Activated CD4-positive, alpha-beta T cell treated with anti-CD3 and anti-CD28 coated beads, Interleukin-10, Interleukin-2, amounts not matched to agents 100 ng/mL and 50 ng/mL, durations not matched to agents 16 hours and 8 hours (primary cell): Measurements from ENCODE around the gene PDSS1.
A peak's percentile ranks its signal among the peaks of the same experiment; 100 is the strongest.
"Not testable (repeated sequence)": the region's sequence is repeated elsewhere in the genome, so short reads cannot be mapped to it uniquely, and the experiment has no call there.

Experiments
- DNase-seq: peaks from one replicate; pipeline ENCODE4 v3.0.0-alpha.2; 2020

The PDSS1 gene

GRCh38 chr10:26743091-26743490 is 45.6 kb downstream of the PDSS1 start:
- DNase-seq = no peak

GRCh38 chr10:26743841-26744240 is 46.3 kb downstream of the PDSS1 start:
- DNase-seq = no peak

GRCh38 chr10:26746061-26746460 is 48.6 kb downstream of the PDSS1 start:
- no peak for DNase-seq

- DNase-seq = no peak
Observed at GRCh38 chr10:26755443-26755903, 58.0 kb downstream of the PDSS1 start.

GRCh38 chr10:26759008-26759407 is 61.5 kb downstream of the PDSS1 start:
- no peak for DNase-seq

- DNase-seq = no peak
Observed at GRCh38 chr10:26765549-26765948, 68.0 kb downstream of the PDSS1 start.

- no peak for DNase-seq
Observed at GRCh38 chr10:26770069-26770468, 72.6 kb downstream of the PDSS1 start.

GRCh38 chr10:26773633-26774032 is 76.1 kb downstream of the PDSS1 start:
- DNase-seq = no peak

- no peak for DNase-seq
Observed at GRCh38 chr10:26776258-26776657, 78.8 kb downstream of the PDSS1 start.

- DNase-seq = no peak
Observed at GRCh38 chr10:26777686-26778085, 80.2 kb downstream of the PDSS1 start.

GRCh38 chr10:26779176-26779860 is 81.8 kb downstream of the PDSS1 start:
- DNase-seq = no peak

- no peak for DNase-seq
Observed at GRCh38 chr10:26780106-26780792, 82.7 kb downstream of the PDSS1 start.

GRCh38 chr10:26780793-26781601 is 83.5 kb downstream of the PDSS1 start:
- peak; percentile 44 for DNase-seq

GRCh38 chr10:26781797-26782196 is 84.3 kb downstream of the PDSS1 start:
- peak; percentile 34 for DNase-seq

GRCh38 chr10:26787362-26787761 is 89.9 kb downstream of the PDSS1 start:
- no peak for DNase-seq

- not testable (repeated sequence) for DNase-seq
Observed at GRCh38 chr10:26789779-26790178, 92.3 kb downstream of the PDSS1 start.

- DNase-seq = no peak
Observed at GRCh38 chr10:26790221-26790995, 92.9 kb downstream of the PDSS1 start.

GRCh38 chr10:26792758-26793495 is 95.4 kb downstream of the PDSS1 start:
- no peak for DNase-seq
